SK-N-SH (cell line): ENCODE measurements around the gene DLG2. TPM values are rescaled to one million over a fixed set of nuclear protein-coding genes. Genes with fewer than 3 reads are reported as not detected.

Experiments used
- CTCF ChIA-PET: fragments of 300-600, 350-600 bp; formaldehyde crosslinking; extraction: SDS; loops from one replicate; lab custom pipeline; 2021; lab: Yijun Ruan, JAX
- POLR2A ChIA-PET: fragments of 350-600 bp; sonication (Branson Sonifier 250); formaldehyde crosslinking; extraction: SDS; loops from one replicate; lab custom pipeline; 2020; ENCODE audit warnings: antibody characterized with exemption, inconsistent platforms; lab: Yijun Ruan, JAX
- DNase-seq: peaks from one replicate; pipeline ENCODE4 v3.0.0; 2012
- H2AFZ ChIP-seq: fragments of 200-600 bp; sonication (generic); 2 replicates; pipeline ENCODE4 v1.8.1; 2016; ENCODE audit warnings: antibody characterized with exemption, mild to moderate bottlenecking, low read depth
- H3F3A ChIP-seq: fragments of 200-600 bp; sonication (generic); replicated peaks from 2 replicates; pipeline ENCODE3; 2016; ENCODE audit warnings: antibody characterized with exemption, mild to moderate bottlenecking; ENCODE audit not compliant: insufficient read depth
- H3K27ac ChIP-seq, 2 experiments: fragments of 200-500 bp in 1 of 2; fragments of 200-600 bp in 1 of 2; sonication (Bioruptor generic) in 1 of 2; sonication (generic), shearing (Covaris generic) in 1 of 2; 2 replicates each; pipeline versions ENCODE4 v1.5.1 to v1.6.1; 2014 to 2016; ENCODE audit warnings: low read depth in 2 of 2, inconsistent platforms in 1 of 2, low read length in 1 of 2, mild to moderate bottlenecking in 1 of 2, mixed read lengths in 1 of 2
- H3K27me3 ChIP-seq: fragments of 200-600 bp; sonication (generic), shearing (Covaris generic); 2 replicates; pipeline ENCODE4 v1.6.1; 2016; ENCODE audit warnings: mixed run types; ENCODE audit not compliant: insufficient read depth
- H3K36me3 ChIP-seq, 2 experiments: fragments of 200-500 bp in 1 of 2; fragments of 200-600 bp in 1 of 2; sonication (Bioruptor generic) in 1 of 2; sonication (generic) in 1 of 2; replicated peaks in 1 of 2; 2 replicates each; pipeline versions ENCODE3 to v1.5.1; 2014 to 2016; ENCODE audit warnings: low read length in 1 of 2, mild to moderate bottlenecking in 1 of 2; ENCODE audit not compliant: insufficient read depth in 2 of 2, control insufficient read depth in 1 of 2
- H3K4me1 ChIP-seq, 2 experiments: fragments of 200-500 bp in 1 of 2; fragments of 200-600 bp in 1 of 2; sonication (Bioruptor generic) in 1 of 2; sonication (generic), shearing (Covaris generic) in 1 of 2; 2 replicates each; pipeline versions ENCODE4 v1.5.1 to v1.6.1; 2014 to 2016; ENCODE audit warnings: low read depth in 1 of 2, low read length in 1 of 2, mixed run types in 1 of 2; ENCODE audit not compliant: insufficient read depth in 2 of 2, control insufficient read depth in 1 of 2
- H3K4me2 ChIP-seq: fragments of 200-600 bp; sonication (generic), shearing (Covaris generic); 2 replicates; pipeline ENCODE4 v1.6.1; 2017; ENCODE audit warnings: mixed run types
- H3K4me3 ChIP-seq, 2 experiments: fragments of 200-500 bp in 1 of 2; fragments of 200-600 bp in 1 of 2; sonication (Bioruptor generic) in 1 of 2; sonication (generic), shearing (Covaris generic) in 1 of 2; 2 replicates each; pipeline versions ENCODE4 v1.5.1 to v1.8.1; 2014 to 2016; ENCODE audit warnings: low read depth in 2 of 2, inconsistent platforms in 1 of 2, low read length in 1 of 2, mild to moderate bottlenecking in 1 of 2, mixed read lengths in 1 of 2, moderate library complexity in 1 of 2
- H3K79me2 ChIP-seq: fragments of 200-600 bp; sonication (generic); 2 replicates; pipeline ENCODE4 v1.8.1; 2017; ENCODE audit warnings: mild to moderate bottlenecking; ENCODE audit not compliant: insufficient read depth
- H3K9ac ChIP-seq: fragments of 200-600 bp; sonication (generic); 2 replicates; pipeline ENCODE4 v1.6.1; 2017; ENCODE audit warnings: mixed run types
- H3K9me2 ChIP-seq: fragments of 200-600 bp; sonication (generic); 2 replicates; pipeline ENCODE4 v1.6.1; 2017; ENCODE audit warnings: mixed run types
- H3K9me3 ChIP-seq: fragments of 200-600 bp; sonication (generic); 2 replicates; pipeline ENCODE4 v1.6.1; 2017; ENCODE audit warnings: mixed run types, mild to moderate bottlenecking, moderate library complexity
- H4K20me1 ChIP-seq: fragments of 200-600 bp; sonication (generic); 2 replicates; pipeline ENCODE4 v1.6.1; 2017; ENCODE audit warnings: mild to moderate bottlenecking, mixed run types; ENCODE audit not compliant: insufficient read depth
- ELF1 ChIP-seq: IDR thresholded peaks from 2 replicates; pipeline ENCODE4 v1.4.0; 2012
- EP300 ChIP-seq, 2 experiments: IDR thresholded peaks; 2 replicates each; pipeline versions ENCODE4 v1.4.0 to v1.6.1; 2012; ENCODE audit warnings: borderline replicate concordance in 1 of 2, low read depth in 1 of 2, low read length in 1 of 2
- EZH2phosphoT487 ChIP-seq: fragments of 200-600 bp; sonication (generic); IDR thresholded peaks from 2 replicates; pipeline ENCODE4 v1.6.1; 2017; ENCODE audit warnings: low read depth, mixed run types, mild to moderate bottlenecking, antibody characterized with exemption, moderate library complexity, borderline replicate concordance
- FOSL2 ChIP-seq: IDR thresholded peaks from 2 replicates; pipeline ENCODE4 v1.4.0; 2012; ENCODE audit warnings: low read depth, mild to moderate bottlenecking, moderate library complexity, borderline replicate concordance
- FOXJ3 ChIP-seq: sonication (generic); formaldehyde crosslinking; IDR thresholded peaks from 2 replicates; pipeline ENCODE4 v1.5.1; 2020; ENCODE audit warnings: mild to moderate bottlenecking, missing genetic modification reagents
- GABPA ChIP-seq: IDR thresholded peaks from 2 replicates; pipeline ENCODE4 v1.4.0; 2012; ENCODE audit warnings: low read depth, mild to moderate bottlenecking
- GATA2 ChIP-seq: sonication (generic); formaldehyde crosslinking; IDR thresholded peaks from 2 replicates; pipeline ENCODE4 v1.5.0; 2020; ENCODE audit warnings: mild to moderate bottlenecking, missing genetic modification reagents
- RAD21 ChIP-seq: IDR thresholded peaks from 2 replicates; pipeline ENCODE4 v1.6.1; 2012; ENCODE audit warnings: mild to moderate bottlenecking, low read length
- RFX5 ChIP-seq: IDR thresholded peaks from 2 replicates; pipeline ENCODE4 v1.6.1; 2012; ENCODE audit warnings: mild to moderate bottlenecking, improper control_type of control experiment, low read length
- RXRA ChIP-seq: IDR thresholded peaks from 2 replicates; pipeline ENCODE4 v1.4.0; 2012; ENCODE audit warnings: low read depth, mild to moderate bottlenecking, borderline replicate concordance
- SMC3 ChIP-seq: IDR thresholded peaks from 2 replicates; pipeline ENCODE4 v1.6.1; 2012; ENCODE audit warnings: low read depth, low read length, improper control_type of control experiment
- TAF1 ChIP-seq: IDR thresholded peaks from 2 replicates; pipeline ENCODE4 v1.6.1; 2012; ENCODE audit warnings: low read depth, mild to moderate bottlenecking, low read length, moderate library complexity, borderline replicate concordance
- TCF12 ChIP-seq: IDR thresholded peaks from 2 replicates; pipeline ENCODE4 v1.4.0; 2012
- TEAD4 ChIP-seq: IDR thresholded peaks from 2 replicates; pipeline ENCODE4 v1.4.0; 2012; ENCODE audit warnings: mild to moderate bottlenecking, borderline replicate concordance; ENCODE audit not compliant: insufficient read depth
- YY1 ChIP-seq: IDR thresholded peaks from 2 replicates; pipeline ENCODE4 v1.4.0; 2012; ENCODE audit warnings: low read depth, mild to moderate bottlenecking
- WGBS: methylation state at CpG from one replicate; pipeline ENCODE4 v1.1.6; 2017; ENCODE audit warnings: low lambda C conversion rate; 5-methylcytosine and 5-hydroxymethylcytosine counted together
- polyA plus RNA-seq, 3 experiments: library from polyadenylated mRNA; depleted of rRNA; stranded (reverse); fragments of >200 nt; gene quantifications; 2 replicates each; pipeline ENCODE4 v1.2.3, GENCODE V29; 2012
- TF ChIP-seq, protein P1 (sequence below): IDR thresholded peaks from 2 replicates; pipeline ENCODE4 v1.6.1; 2012; ENCODE audit warnings: mild to moderate bottlenecking, low read depth, low read length, moderate library complexity
- TF ChIP-seq, protein P2 (sequence below): fragments of 150-350 bp; IDR thresholded peaks from 2 replicates; pipeline ENCODE4 v1.6.1; 2016; ENCODE audit warnings: mild to moderate bottlenecking, low read depth, low read length
- TF ChIP-seq, protein P3 (sequence below): fragments of 150-350 bp; IDR thresholded peaks from 2 replicates; pipeline ENCODE4 v1.6.1; 2017; ENCODE audit warnings: antibody characterized with exemption, low read length, low read depth, borderline replicate concordance
- TF ChIP-seq, protein P4 (sequence below): IDR thresholded peaks from 2 replicates; pipeline ENCODE4 v1.4.0; 2012; ENCODE audit warnings: low read depth, borderline replicate concordance

DLG2 gene
- polyA plus RNA-seq, 1 of the 3 experiments (the other 2 are of a cell fraction): 0.21 TPM

DNA sequence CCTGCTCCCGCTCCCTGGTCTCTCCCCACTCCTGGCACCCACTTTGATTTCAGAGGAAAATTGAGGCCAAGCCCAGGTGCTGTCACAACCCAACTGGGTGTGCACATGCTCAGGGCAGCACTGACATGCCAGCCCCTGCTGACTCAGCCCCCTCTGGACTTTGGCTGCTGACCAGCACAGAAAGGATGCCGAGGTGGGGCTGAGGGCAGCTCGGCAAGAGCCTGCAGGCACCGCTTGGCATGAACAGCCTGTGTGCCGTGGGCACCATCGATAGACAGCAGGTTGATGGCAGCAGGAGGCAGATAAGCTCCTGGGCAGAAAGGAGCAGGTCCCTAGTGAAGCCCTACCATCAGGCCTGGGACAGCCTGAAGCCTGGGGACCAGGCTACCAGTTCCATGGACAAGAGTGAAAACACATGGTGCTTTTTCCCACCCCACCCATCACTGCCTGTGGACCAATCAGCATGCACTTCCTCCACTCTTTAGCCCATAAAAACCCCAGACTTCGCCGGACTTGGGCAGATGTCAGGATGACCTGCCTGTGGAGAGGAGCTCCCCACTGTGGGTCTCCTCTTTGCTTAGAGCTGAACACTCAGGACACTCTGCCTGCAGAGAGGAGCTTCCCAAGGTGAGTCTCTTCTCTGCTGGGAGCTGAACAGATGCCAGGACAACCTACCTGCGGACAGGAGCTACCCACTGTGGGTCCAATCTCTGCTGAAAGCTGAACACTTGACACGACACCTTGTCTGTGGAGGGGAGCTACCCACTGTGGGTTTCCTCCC, 832.3 kb downstream of the DLG2 start:
- no peaks in the 10 kb centered on the region for H3K27me3 ChIP-seq
- no peak for DNase-seq
- H3K4me1 ChIP-seq: no peaks in the 10 kb centered on the region
- no peaks in the 10 kb centered on the region for H3F3A ChIP-seq
- WGBS: 5% methylated on average over 4 of the region's 10 CpGs
- H3K9me3 ChIP-seq: no peaks in the 10 kb centered on the region
- H3K4me2 ChIP-seq: no peak overlapping the region
- H4K20me1 ChIP-seq: no peaks in the 10 kb centered on the region
- no peak for TF ChIP-seq FOSL2
- TF ChIP-seq, protein P1, sequence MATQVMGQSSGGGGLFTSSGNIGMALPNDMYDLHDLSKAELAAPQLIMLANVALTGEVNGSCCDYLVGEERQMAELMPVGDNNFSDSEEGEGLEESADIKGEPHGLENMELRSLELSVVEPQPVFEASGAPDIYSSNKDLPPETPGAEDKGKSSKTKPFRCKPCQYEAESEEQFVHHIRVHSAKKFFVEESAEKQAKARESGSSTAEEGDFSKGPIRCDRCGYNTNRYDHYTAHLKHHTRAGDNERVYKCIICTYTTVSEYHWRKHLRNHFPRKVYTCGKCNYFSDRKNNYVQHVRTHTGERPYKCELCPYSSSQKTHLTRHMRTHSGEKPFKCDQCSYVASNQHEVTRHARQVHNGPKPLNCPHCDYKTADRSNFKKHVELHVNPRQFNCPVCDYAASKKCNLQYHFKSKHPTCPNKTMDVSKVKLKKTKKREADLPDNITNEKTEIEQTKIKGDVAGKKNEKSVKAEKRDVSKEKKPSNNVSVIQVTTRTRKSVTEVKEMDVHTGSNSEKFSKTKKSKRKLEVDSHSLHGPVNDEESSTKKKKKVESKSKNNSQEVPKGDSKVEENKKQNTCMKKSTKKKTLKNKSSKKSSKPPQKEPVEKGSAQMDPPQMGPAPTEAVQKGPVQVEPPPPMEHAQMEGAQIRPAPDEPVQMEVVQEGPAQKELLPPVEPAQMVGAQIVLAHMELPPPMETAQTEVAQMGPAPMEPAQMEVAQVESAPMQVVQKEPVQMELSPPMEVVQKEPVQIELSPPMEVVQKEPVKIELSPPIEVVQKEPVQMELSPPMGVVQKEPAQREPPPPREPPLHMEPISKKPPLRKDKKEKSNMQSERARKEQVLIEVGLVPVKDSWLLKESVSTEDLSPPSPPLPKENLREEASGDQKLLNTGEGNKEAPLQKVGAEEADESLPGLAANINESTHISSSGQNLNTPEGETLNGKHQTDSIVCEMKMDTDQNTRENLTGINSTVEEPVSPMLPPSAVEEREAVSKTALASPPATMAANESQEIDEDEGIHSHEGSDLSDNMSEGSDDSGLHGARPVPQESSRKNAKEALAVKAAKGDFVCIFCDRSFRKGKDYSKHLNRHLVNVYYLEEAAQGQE: no peak
- TF ChIP-seq TAF1: no peak
- TF ChIP-seq RFX5: no peak
- TF ChIP-seq YY1: no peak
- TF ChIP-seq EP300 (IDR thresholded peaks at IDR 0.05; ENCODE audit: borderline replicate concordance in 1 of 2, low read depth in 1 of 2, low read length in 1 of 2): no peak
- TF ChIP-seq, protein P2, sequence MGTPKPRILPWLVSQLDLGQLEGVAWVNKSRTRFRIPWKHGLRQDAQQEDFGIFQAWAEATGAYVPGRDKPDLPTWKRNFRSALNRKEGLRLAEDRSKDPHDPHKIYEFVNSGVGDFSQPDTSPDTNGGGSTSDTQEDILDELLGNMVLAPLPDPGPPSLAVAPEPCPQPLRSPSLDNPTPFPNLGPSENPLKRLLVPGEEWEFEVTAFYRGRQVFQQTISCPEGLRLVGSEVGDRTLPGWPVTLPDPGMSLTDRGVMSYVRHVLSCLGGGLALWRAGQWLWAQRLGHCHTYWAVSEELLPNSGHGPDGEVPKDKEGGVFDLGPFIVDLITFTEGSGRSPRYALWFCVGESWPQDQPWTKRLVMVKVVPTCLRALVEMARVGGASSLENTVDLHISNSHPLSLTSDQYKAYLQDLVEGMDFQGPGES: no peak
- TF ChIP-seq GABPA: no peak
- TF ChIP-seq SMC3: no peak
- no peak for TF ChIP-seq RXRA
- no peak for TF ChIP-seq FOXJ3
- TF ChIP-seq ELF1: no peak
- no peak for TF ChIP-seq TCF12
- no peak for TF ChIP-seq GATA2 (CRISPR knock-in tag)
- TF ChIP-seq RAD21: no peak
- no peak for TF ChIP-seq EZH2phosphoT487
- TF ChIP-seq, protein P3, sequence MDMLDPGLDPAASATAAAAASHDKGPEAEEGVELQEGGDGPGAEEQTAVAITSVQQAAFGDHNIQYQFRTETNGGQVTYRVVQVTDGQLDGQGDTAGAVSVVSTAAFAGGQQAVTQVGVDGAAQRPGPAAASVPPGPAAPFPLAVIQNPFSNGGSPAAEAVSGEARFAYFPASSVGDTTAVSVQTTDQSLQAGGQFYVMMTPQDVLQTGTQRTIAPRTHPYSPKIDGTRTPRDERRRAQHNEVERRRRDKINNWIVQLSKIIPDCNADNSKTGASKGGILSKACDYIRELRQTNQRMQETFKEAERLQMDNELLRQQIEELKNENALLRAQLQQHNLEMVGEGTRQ: no peak
- TF ChIP-seq, protein P4, sequence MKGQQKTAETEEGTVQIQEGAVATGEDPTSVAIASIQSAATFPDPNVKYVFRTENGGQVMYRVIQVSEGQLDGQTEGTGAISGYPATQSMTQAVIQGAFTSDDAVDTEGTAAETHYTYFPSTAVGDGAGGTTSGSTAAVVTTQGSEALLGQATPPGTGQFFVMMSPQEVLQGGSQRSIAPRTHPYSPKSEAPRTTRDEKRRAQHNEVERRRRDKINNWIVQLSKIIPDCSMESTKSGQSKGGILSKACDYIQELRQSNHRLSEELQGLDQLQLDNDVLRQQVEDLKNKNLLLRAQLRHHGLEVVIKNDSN: no peak
- no peak for TF ChIP-seq TEAD4
- TF ChIP-seq, all 33 proteins: peak for 0
- Histone ChIP-seq H3K9me2 (no peaks in the 10 kb centered on the region), H3K79me2 (no peaks in the 10 kb centered on the region), H3K36me3 (no peaks in the 10 kb centered on the region), H3K4me3 (no peak overlapping the region), H3K27ac (no peak overlapping the region), H3K9ac (no peak overlapping the region), H2AFZ (no peak overlapping the region)
- ChIA-PET POLR2A (no interaction called here), CTCF (interaction anchor here (0.6 kb wide), 1 partner anchor 806 kb away, joined by 3 read pairs; no protein-coding TSS in a partner anchor)
